NB4 (cell line): ENCODE measurements around the gene TSEN54.
"Not testable (repeated sequence)": the region's sequence is repeated elsewhere in the genome, so short reads cannot be mapped to it uniquely, and the experiment has no call there.

Experiments
- DNase-seq: peaks from one replicate; pipeline ENCODE4 v3.0.0; 2010; ENCODE audit warnings: low read depth
- H3K4me3 ChIP-seq: one replicate; pipeline ENCODE4 v1.5.1; 2011; ENCODE audit warnings: mild to moderate bottlenecking, low read depth, low read length, moderate library complexity
- CTCF ChIP-seq: IDR thresholded peaks from one replicate; pipeline ENCODE4 v1.5.1; 2012; ENCODE audit warnings: low read depth, low read length
- MAX ChIP-seq: IDR thresholded peaks from 2 replicates; pipeline ENCODE4 v1.6.1; 2011; ENCODE audit warnings: low read depth, low read length
- MYC ChIP-seq: IDR thresholded peaks from 2 replicates; pipeline ENCODE4 v1.6.1; 2011; ENCODE audit warnings: low read depth, low read length
- POLR2A ChIP-seq: IDR thresholded peaks from 2 replicates; pipeline ENCODE4 v1.6.1; 2011; ENCODE audit warnings: mild to moderate bottlenecking; ENCODE audit not compliant: insufficient read length; ENCODE audit errors: extremely low read depth

Gene TSEN54

GRCh38 chr17:75516619-75517296, 430 bp downstream of the TSEN54 start:
- DNase-seq, result peak; percentile 60
- peak overlapping the region; percentile 59 for H3K4me3 ChIP-seq
- TF ChIP-seq MYC (0 out of 2 replicates have a peak, but pooled peaks have one; percentile 10), CTCF (no peak)

DNA sequence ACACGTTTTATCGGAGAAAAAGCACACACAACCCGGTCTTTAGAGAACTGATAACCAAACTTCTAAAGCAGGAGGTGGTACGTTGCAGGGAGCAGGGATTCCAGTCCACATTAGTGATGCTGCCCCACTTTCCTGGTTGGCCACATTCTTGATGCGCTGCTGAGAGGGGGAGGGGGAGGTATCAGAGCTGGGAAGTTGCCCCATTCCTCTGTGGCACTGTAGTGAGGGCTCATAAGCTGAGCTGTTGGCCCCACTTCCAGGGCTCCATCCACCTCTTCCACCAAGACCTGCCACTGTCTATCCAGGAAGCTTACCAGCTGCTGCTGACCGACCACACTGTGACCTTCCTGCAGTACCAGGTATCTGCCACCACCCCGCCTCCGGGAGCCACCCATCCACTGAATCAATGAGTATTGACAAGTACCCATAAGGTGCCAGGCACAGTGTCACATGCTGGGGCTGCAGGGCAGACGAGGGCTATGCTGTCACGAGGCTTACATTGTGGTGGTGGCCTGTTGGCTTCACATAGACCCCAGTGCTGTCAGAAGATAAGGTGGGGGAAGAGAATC, 1.1 kb downstream of the TSEN54 start:
- no peak for DNase-seq
- H3K4me3 ChIP-seq, result peak overlapping the region; percentile 59
- TF ChIP-seq CTCF, result no peak
- no peak for TF ChIP-seq MAX
- TF ChIP-seq MYC, result no peak
- TF ChIP-seq POLR2A, result no peak

GRCh38 chr17:75518201-75518600, 1.9 kb downstream of the TSEN54 start:
- no peak for TF ChIP-seq POLR2A
- TF ChIP-seq MAX, result no peak
- TF ChIP-seq CTCF, result no peak
- no peak for TF ChIP-seq MYC
- no peak overlapping the region for H3K4me3 ChIP-seq
- DNase-seq, result peak; percentile 69

- no peak overlapping the region for H3K4me3 ChIP-seq
- TF ChIP-seq CTCF, result no peak
- TF ChIP-seq MAX, result no peak
- no peak for TF ChIP-seq POLR2A
- no peak for TF ChIP-seq MYC
- DNase-seq, result no peak
Measured at GRCh38 chr17:75518983-75519537, 2.7 kb downstream of the TSEN54 start.

DNA sequence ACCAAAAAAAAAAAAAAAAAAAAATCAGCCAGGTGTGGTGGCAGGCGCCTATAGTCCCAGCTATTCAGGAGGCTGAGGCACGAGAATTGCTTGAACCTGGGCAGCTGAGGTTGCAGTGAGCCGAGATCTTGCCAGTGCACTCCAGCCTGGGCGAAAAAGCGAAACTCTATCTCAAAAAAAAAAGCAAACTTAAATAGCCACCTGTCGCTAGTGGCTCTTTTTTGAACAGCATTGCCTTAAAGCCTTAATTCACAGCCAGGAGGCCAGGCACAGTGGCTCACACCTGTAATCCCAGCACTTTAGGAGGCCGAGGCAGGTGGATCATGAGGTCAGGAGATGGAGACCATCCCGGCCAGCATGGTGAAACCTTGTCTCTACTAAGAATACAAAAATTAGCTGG, 4.1 kb downstream of the TSEN54 start:
- H3K4me3 ChIP-seq, DNase-seq: not testable (repeated sequence)

DNA sequence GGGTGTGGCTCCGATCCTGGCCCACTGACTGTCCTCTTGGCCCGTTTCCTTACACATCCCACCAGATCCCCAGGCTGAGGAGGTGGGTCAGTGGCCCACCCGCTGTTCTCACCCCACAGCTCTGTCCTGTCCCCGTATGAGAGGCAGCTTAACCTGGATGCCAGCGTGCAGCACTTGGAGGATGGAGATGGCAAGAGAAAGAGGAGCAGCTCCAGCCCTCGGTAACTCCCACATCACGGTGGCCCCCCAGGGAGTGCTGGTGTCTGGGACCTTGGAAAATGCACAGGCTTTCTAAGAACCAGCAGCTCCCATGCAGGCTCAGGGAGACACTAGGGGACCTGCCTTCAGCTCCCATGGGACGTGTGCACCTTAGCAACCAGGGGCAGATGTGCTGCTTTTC, 5.0 kb downstream of the TSEN54 start:
- H3K4me3 ChIP-seq, result no peak overlapping the region
- TF ChIP-seq CTCF (no peak), MAX (no peak), MYC (no peak), POLR2A (no peak)
- DNase-seq, result no peak
